ENCODE measurements around the gene SCAPER. TPM values are rescaled to one million over a fixed set of nuclear protein-coding genes. Genes with fewer than 3 reads are reported as not detected.

The SCAPER gene
- total and polyA plus RNA-seq, 10 of the 15 experiments (the other 5 are each of a cell fraction or from before 2014, with no cell fraction given) = 1.0 to 7.7 (median 3.9) TPM

GRCh38 chr15:76941636-76942035 lies 36.5 kb upstream of the SCAPER start:
- DNase-seq (ENCODE audit: low read depth, low spot score) (no peak), FAIRE-seq (no peak), ATAC-seq (no peak)
- TF ChIP-seq CEBPB (IDR thresholded peaks at IDR 0.05; ENCODE audit: borderline replicate concordance in 1 of 2, low read depth in 2 of 2, low read length in 2 of 2) (no peak), GATAD2B (conservative IDR thresholded peaks at IDR 0.05; ENCODE audit: low read depth) (no peak), ESRRA (IDR thresholded peaks at IDR 0.05; ENCODE audit: low read length) (no peak), ETV6 (conservative IDR thresholded peaks at IDR 0.05 in 1 of 2, IDR thresholded peaks at IDR 0.05 in 1 of 2; ENCODE audit: borderline replicate concordance in 1 of 2, low read depth in 1 of 2) (no peak), SIN3A (IDR thresholded peaks at IDR 0.05; ENCODE audit: low read depth, low read length) (no peak), RUNX3 (IDR thresholded peaks at IDR 0.05; ENCODE audit: low read length) (no peak), CHD4 (IDR thresholded peaks at IDR 0.05) (no peak), NFIC (IDR thresholded peaks at IDR 0.05; ENCODE audit: low read depth, low read length) (no peak), IRF4 (IDR thresholded peaks at IDR 0.05; ENCODE audit: low read depth, low read length) (no peak), JUND (IDR thresholded peaks at IDR 0.05; ENCODE audit: low read depth, low read length) (no peak), WRNIP1 (IDR thresholded peaks at IDR 0.05; ENCODE audit: borderline replicate concordance, low read depth, low read length) (no peak), KDM1A (IDR thresholded peaks at IDR 0.05; ENCODE audit: borderline replicate concordance) (no peak), POU2F2 (IDR thresholded peaks at IDR 0.05; ENCODE audit: borderline replicate concordance, low read depth, low read length) (no peak), RFX5 (IDR thresholded peaks at IDR 0.05; ENCODE audit: low read depth, low read length) (no peak), TBL1XR1 (IDR thresholded peaks at IDR 0.05; ENCODE audit: low read depth, low read length) (no peak), HDAC2 (IDR thresholded peaks at IDR 0.05) (no peak), ZNF274 (IDR thresholded peaks at IDR 0.05; ENCODE audit: insufficient read depth, insufficient read length) (no peak), ZSCAN29 (IDR thresholded peaks at IDR 0.05) (no peak)
- TF ChIP-seq, protein P1, sequence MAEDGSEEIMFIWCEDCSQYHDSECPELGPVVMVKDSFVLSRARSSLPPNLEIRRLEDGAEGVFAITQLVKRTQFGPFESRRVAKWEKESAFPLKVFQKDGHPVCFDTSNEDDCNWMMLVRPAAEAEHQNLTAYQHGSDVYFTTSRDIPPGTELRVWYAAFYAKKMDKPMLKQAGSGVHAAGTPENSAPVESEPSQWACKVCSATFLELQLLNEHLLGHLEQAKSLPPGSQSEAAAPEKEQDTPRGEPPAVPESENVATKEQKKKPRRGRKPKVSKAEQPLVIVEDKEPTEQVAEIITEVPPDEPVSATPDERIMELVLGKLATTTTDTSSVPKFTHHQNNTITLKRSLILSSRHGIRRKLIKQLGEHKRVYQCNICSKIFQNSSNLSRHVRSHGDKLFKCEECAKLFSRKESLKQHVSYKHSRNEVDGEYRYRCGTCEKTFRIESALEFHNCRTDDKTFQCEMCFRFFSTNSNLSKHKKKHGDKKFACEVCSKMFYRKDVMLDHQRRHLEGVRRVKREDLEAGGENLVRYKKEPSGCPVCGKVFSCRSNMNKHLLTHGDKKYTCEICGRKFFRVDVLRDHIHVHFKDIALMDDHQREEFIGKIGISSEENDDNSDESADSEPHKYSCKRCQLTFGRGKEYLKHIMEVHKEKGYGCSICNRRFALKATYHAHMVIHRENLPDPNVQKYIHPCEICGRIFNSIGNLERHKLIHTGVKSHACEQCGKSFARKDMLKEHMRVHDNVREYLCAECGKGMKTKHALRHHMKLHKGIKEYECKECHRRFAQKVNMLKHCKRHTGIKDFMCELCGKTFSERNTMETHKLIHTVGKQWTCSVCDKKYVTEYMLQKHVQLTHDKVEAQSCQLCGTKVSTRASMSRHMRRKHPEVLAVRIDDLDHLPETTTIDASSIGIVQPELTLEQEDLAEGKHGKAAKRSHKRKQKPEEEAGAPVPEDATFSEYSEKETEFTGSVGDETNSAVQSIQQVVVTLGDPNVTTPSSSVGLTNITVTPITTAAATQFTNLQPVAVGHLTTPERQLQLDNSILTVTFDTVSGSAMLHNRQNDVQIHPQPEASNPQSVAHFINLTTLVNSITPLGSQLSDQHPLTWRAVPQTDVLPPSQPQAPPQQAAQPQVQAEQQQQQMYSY (CRISPR knock-in tag; IDR thresholded peaks at IDR 0.05) = no peak
- TF ChIP-seq, protein P2, sequence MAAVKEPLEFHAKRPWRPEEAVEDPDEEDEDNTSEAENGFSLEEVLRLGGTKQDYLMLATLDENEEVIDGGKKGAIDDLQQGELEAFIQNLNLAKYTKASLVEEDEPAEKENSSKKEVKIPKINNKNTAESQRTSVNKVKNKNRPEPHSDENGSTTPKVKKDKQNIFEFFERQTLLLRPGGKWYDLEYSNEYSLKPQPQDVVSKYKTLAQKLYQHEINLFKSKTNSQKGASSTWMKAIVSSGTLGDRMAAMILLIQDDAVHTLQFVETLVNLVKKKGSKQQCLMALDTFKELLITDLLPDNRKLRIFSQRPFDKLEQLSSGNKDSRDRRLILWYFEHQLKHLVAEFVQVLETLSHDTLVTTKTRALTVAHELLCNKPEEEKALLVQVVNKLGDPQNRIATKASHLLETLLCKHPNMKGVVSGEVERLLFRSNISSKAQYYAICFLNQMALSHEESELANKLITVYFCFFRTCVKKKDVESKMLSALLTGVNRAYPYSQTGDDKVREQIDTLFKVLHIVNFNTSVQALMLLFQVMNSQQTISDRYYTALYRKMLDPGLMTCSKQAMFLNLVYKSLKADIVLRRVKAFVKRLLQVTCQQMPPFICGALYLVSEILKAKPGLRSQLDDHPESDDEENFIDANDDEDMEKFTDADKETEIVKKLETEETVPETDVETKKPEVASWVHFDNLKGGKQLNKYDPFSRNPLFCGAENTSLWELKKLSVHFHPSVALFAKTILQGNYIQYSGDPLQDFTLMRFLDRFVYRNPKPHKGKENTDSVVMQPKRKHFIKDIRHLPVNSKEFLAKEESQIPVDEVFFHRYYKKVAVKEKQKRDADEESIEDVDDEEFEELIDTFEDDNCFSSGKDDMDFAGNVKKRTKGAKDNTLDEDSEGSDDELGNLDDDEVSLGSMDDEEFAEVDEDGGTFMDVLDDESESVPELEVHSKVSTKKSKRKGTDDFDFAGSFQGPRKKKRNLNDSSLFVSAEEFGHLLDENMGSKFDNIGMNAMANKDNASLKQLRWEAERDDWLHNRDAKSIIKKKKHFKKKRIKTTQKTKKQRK (IDR thresholded peaks at IDR 0.05; ENCODE audit: low read depth, low read length) = no peak
- POLR2A ChIA-PET = interaction anchor here (0.8 kb wide), 1 partner anchor 122 kb away, joined by 3 read pairs; no protein-coding TSS in a partner anchor
- RAD21 ChIA-PET (ENCODE audit: unreplicated experiment) = interaction anchor here (0.9 to 2.2 kb wide), 7 partner anchors 10 to 602 kb away, joined by 3 to 10 read pairs (median 4); partner anchors contain the start of gene RCN2
- Histone ChIP-seq H3K4me1 (ENCODE audit: control insufficient read depth, insufficient read depth, low read length) (peaks cover 2% of the 10 kb centered on the region; the same call in 1 of the 2 replicates), H3K36me3 (ENCODE audit: control insufficient read depth in 2 of 2, insufficient read depth in 2 of 2, low read length in 1 of 2) (peaks cover 0 to 5% of the 10 kb centered on the region in 2 experiments; a peak in 1 of 4 replicates), H3K9ac (ENCODE audit: control insufficient read depth, insufficient read depth, low read length) (no peak overlapping the region), H2AFZ (ENCODE audit: control insufficient read depth, low read depth, low read length) (no peak overlapping the region), H3K9me3 (replicated peaks; ENCODE audit: control insufficient read depth, insufficient read depth, low read length) (no peaks in the 10 kb centered on the region), H3K4me2 (ENCODE audit: control insufficient read depth, insufficient read depth) (no peak overlapping the region), H3K27me3 (replicated peaks in 1 of 2; ENCODE audit: control insufficient read depth in 2 of 2, insufficient read depth in 2 of 2, low read length in 1 of 2) (no peaks in the 10 kb centered on the region), H3K4me3 (no peak overlapping the region), H4K20me1 (ENCODE audit: control insufficient read depth, insufficient read depth) (no peaks in the 10 kb centered on the region), H3K27ac (ENCODE audit: control insufficient read depth, insufficient read depth) (no peak overlapping the region), H3K79me2 (ENCODE audit: control insufficient read depth, insufficient read depth, low read length) (no peaks in the 10 kb centered on the region)
- CTCF ChIA-PET = interaction anchor here (0.6 to 2.2 kb wide), 26 partner anchors 9 to 602 kb away, joined by 3 to 16 read pairs (median 4); no protein-coding TSS in a partner anchor
- intact Hi-C loops (cut with micrococcal nuclease; ENCODE audit: unreplicated experiment) = no loop called here
- BruUV-seq (replicated peaks) = no TSS peak
- WGBS (ENCODE audit: insufficient coverage, insufficient replicate concordance, low lambda C conversion rate, missing lambda C conversion rate) = 100% methylated on average over 2 of the region's 2 CpGs
- SMC1A ChIA-PET (ENCODE audit: uncharacterized antibody, unreplicated experiment) = interaction anchor here (0.6 to 2.3 kb wide), 16 partner anchors 14 to 602 kb away, joined by 3 to 10 read pairs (median 3); no protein-coding TSS in a partner anchor
- in situ Hi-C loops (cut with MboI) = no loop called here

Data from GM12878 (cell line).